Lower leg skin (tissue), 3 donors: ENCODE measurements around the gene FDXR.

Experiments
- POLR2A ChIP-seq, 2 donors: fragments of 450-650 bp; IDR thresholded peaks; one replicate each; pipeline ENCODE4 v1.6.1; 2016 to 2017; ENCODE audit warnings: antibody characterized with exemption in 2 of 2, mild to moderate bottlenecking in 1 of 2, moderate library complexity in 1 of 2
- TF ChIP-seq, protein P1 (sequence below), 3 donors: fragments of 450-650 bp; IDR thresholded peaks; one replicate each; pipeline ENCODE4 v1.5.1; 2016; ENCODE audit warnings: antibody characterized with exemption in 3 of 3, mild to moderate bottlenecking in 3 of 3, moderate library complexity in 2 of 3

DNA sequence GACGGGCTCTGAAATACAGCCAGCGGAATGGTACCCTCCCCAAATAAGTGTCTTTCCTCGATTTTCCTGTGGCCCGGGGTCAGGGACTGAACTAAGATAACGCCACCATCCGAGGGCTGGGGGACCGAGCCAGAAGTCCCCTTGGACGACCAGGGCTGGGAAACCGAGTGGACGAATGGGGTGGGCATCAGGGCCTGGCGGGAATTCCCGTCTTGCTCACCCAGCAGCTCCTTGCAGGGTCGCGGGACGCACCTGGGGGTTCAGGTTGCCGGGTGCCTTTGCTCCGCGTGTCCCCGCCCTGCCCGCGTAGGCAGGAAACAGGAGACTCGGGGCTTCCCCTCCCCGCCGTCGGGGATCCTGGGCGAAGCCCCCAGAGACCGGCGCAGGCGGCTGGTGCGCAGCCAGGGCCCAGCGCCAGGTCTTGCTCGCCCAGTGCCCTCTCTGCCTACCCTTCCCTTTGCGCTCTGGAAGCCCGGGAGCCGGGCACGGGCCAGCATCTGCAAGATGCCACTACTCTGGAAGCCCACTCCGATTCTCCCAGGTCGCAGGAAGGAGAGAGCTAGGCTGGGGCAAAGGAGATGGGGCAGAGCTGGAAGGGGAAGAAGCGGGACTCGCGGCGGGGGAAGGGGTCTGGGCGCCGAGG, 12.4 kb downstream of the FDXR start:
- TF ChIP-seq POLR2A (IDR thresholded peaks at IDR 0.05), result no peak
- TF ChIP-seq, protein P1, sequence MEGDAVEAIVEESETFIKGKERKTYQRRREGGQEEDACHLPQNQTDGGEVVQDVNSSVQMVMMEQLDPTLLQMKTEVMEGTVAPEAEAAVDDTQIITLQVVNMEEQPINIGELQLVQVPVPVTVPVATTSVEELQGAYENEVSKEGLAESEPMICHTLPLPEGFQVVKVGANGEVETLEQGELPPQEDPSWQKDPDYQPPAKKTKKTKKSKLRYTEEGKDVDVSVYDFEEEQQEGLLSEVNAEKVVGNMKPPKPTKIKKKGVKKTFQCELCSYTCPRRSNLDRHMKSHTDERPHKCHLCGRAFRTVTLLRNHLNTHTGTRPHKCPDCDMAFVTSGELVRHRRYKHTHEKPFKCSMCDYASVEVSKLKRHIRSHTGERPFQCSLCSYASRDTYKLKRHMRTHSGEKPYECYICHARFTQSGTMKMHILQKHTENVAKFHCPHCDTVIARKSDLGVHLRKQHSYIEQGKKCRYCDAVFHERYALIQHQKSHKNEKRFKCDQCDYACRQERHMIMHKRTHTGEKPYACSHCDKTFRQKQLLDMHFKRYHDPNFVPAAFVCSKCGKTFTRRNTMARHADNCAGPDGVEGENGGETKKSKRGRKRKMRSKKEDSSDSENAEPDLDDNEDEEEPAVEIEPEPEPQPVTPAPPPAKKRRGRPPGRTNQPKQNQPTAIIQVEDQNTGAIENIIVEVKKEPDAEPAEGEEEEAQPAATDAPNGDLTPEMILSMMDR (IDR thresholded peaks at IDR 0.05), result no peak
